DMS153 (cell line): ENCODE results near the gene AHCY.
"Not testable (repeated sequence)": the region's sequence is repeated elsewhere in the genome, so short reads cannot be mapped to it uniquely, and the experiment has no call there.

ENCODE experiments used
- DNase-seq: peaks from one replicate; lab custom pipeline; 2025; lab: John Stamatoyannopoulos, UW

The AHCY gene

DNA sequence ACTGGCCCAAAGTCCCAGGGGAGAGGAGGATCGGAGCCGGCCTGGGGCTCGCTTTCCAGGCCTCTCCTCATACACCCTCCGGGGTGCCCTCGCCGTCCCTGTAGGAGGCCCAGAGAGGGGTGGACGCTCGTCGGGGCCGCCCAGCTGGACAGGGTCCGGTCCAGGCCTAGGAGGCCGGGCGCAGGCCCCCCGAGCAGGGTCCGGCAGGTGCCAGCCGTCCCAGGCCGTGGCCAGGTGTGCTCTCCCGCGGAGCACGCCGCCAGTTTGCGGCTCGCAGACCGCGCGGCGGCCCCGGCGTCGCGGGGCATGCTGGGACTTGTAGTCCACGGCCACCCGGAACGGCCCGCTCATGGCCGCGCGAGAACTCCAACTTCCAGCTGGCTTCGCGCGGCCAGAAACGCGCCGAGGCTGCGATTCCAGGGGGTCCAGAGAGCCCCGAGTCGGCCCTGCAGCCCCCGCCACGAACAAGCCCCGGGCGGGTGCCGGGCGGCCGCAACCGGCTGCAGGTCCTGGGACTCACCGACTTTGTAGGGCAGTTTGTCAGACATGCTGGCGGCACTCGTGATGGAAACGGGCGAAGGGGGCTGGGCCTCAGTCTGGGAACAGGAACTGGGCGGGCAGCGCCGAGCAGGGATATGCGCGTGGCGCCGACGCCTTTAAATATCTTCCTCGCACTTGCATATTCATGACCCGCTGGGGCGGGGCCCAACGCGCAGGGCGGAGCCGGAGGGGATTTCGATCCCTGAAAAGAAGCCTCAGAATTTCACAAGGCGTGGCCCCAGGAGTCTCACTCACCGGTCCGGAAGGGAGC, at the start of gene AHCY:
Gene AHCY, minus strand, starts transcription at position 633 of the 811 bp plus-strand sequence. Its CDS starts 85 bp downstream, at position 548.
- peak; percentile 92 for DNase-seq

DNA sequence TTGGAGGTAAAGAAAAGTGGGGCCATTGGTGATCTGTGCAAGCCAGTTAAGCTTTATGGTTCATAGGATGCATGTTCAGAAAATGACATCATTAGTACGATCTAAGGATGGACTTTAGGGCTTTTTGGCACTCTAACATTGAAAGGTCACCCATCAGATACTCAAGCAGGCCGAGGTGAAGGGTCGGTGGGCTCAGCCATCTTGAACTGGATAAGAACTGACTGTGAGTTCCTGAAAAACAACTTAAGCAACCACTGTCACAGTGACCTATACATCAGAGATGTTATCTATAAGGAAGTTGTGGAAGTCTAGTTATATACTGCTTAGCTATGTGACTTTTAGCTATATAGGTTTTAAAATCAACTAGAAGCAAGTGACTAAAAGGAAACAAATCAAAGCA, 46.9 kb upstream of the AHCY start:
- no peak for DNase-seq

GRCh38 chr20:34347571-34347970, 44.4 kb upstream of the AHCY start:
- no peak for DNase-seq

- DNase-seq, result not testable (repeated sequence)
Observed at GRCh38 chr20:34346533-34346865, 43.3 kb upstream of the AHCY start.

- not testable (repeated sequence) for DNase-seq
Observed at GRCh38 chr20:34345839-34346532, 42.8 kb upstream of the AHCY start.

GRCh38 chr20:34345402-34345736, 42.2 kb upstream of the AHCY start:
- no peak for DNase-seq

DNA sequence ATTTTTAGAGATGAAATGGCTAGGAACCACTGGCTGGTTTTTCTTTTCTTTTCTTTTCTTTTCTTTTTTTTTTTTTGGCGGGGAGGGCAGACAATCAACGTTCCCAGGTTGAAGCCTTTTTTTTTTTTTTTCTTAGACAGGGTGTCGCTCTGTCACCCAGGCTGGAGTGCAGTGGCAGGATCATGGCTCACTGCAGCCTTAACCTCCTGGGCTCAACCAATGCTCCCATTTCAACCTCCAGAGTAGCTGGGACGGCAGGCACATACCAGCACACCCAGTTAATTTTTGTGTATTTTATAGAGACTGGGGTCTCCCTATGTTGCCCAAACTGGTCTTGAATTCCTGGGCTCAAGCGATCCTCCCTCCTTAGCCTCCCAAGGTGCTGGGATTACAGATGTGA, 41.1 kb upstream of the AHCY start:
- DNase-seq, result no peak

GRCh38 chr20:34343458-34344211, 40.5 kb upstream of the AHCY start:
- DNase-seq, result no peak

- DNase-seq, result not testable (repeated sequence)
Observed at GRCh38 chr20:34341199-34341598, 38.0 kb upstream of the AHCY start.

GRCh38 chr20:34340726-34341125, 37.6 kb upstream of the AHCY start:
- DNase-seq, result not testable (repeated sequence)

GRCh38 chr20:34337982-34338726, 35.0 kb upstream of the AHCY start:
- DNase-seq, result no peak

DNA sequence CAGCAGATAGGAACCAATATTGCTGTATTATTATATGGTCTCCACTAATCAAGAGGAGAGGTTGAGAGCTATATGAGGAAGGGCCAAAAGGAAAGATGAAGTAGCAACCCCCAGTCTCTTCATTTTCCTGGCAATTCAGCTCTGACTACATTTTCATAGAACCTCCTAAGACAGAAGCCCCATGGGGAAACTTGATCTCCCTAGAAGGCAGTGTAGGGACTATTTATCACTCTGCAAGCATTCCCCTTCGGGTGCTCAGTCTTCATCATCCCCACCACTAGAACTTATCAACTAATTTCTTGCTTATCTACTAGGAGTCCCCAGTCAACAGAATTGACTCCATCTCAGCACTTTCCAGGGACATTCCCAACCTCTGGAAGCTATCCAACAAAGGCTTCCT, 34.4 kb upstream of the AHCY start:
- DNase-seq, result no peak

GRCh38 chr20:34334654-34335407, 31.7 kb upstream of the AHCY start:
- DNase-seq, result no peak

DNA sequence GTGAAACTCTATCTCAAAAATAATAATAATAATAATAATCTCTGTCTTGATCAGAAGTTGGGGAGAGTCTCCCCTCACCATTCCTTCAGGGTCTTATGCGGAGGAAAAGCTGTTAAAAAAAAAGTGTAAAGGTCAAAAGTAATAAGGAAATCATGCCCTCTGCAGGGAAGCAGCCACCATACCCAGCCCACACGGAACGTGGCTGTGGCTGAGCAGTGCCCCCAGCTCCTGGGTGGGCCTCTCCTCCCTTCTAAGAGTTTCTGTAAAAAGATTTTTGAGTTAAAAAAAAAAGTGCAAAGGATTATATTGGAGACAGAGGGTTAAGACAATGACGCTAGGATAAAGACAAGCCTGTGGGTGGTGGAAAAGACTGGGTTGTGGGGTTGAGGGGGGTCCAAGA, 30.6 kb upstream of the AHCY start:
- no peak for DNase-seq

GRCh38 chr20:34332262-34332920, 29.2 kb upstream of the AHCY start:
- no peak for DNase-seq

GRCh38 chr20:34331838-34332237, 28.7 kb upstream of the AHCY start:
- no peak for DNase-seq

DNA sequence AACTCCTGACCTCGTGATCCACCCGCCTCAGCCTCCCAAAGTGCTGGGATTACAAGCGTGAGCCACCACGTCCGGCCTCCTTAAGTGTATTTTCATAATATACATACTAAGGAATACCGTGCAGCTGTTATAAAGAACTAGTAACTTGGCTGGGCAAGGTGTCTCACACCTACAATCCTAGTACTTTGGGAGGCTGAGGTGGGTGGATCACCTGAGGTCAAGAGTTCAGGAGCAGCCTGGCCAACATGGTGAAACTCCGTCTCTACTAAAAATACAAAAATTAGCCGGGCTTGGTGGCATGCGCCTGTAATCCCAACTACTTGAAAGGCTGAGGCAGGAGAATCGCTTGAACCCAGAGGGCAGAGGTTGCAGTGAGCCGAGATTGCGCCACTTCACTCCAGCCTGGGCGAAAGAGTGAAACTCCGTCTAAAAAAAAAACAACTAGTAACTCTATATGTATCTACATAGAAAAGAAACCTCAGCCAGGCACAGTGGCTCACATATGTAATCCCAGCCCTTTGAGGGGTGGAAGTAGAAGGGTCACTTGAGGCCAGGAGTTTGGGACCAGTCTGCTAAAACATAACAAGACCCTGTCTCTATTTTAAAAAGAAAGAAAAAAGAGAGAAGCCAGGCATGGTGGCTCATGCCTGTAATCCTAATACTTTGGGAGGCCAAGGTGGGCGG, 27.8 kb upstream of the AHCY start:
- DNase-seq, result not testable (repeated sequence)

- DNase-seq, result no peak
Observed at GRCh38 chr20:34328928-34329677, 25.9 kb upstream of the AHCY start.

DNA sequence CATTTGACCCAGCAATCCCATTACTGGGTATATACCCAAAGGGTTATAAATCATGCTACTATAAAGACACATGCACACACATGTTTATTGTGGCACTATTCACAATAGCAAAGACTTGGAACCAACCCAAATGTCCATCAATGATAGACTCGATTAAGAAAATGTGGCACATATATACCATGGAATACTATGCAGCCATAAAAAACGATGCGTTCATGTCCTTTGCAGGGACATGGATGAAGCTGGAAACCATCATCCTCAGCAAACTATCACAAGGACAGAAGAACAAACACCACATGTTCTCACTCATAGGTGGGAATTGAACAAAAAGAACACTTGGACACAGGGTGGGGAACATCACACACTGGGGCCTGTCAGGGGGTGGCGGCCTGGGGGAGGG, 25.1 kb upstream of the AHCY start:
- not testable (repeated sequence) for DNase-seq

DNA sequence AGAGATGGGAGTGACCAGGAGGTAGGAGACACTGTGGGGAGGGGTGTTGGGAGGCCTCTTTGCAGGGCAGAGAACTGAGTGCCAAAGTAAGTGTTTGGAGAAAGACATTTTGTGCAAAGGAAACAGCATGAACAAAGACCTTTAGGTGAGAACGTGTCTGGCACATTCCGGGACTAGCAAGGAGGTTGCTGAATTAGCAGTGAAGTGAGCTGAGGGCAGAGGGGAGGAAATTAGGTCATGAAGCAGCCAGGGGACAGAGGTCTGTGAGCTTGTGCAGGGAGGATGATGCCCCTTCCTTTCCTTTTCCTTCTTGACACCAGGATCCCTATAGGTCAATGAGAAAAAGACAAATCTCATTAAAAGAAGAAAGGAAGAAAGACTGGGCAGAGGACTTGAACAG, 21.4 kb upstream of the AHCY start:
- no peak for DNase-seq
